GM21515 (cell line): ENCODE data around the gene SCN8A.
"Not testable (repeated sequence)": the region's sequence is repeated elsewhere in the genome, so short reads cannot be mapped to it uniquely, and the experiment has no call there.

Experiments
- ATAC-seq: cut with Tn5 transposase; IDR thresholded peaks from one replicate; pipeline ENCODE4 v1.9.1; 2021; ENCODE audit not compliant: unreplicated experiment

Gene SCN8A

GRCh38 chr12:51622564-51622963 is 31.5 kb downstream of the SCN8A start:
- no peak for ATAC-seq

- ATAC-seq: no peak
Measured at GRCh38 chr12:51625370-51625769, 34.3 kb downstream of the SCN8A start.

GRCh38 chr12:51626115-51626514 is 35.1 kb downstream of the SCN8A start:
- no peak for ATAC-seq

GRCh38 chr12:51626629-51627028 is 35.6 kb downstream of the SCN8A start:
- no peak for ATAC-seq

GRCh38 chr12:51630256-51630880 is 39.3 kb downstream of the SCN8A start:
- ATAC-seq: no peak

GRCh38 chr12:51630986-51631385 is 40.0 kb downstream of the SCN8A start:
- no peak for ATAC-seq

- ATAC-seq: no peak
Measured at GRCh38 chr12:51631591-51631990, 40.6 kb downstream of the SCN8A start.

GRCh38 chr12:51632623-51633022 is 41.6 kb downstream of the SCN8A start:
- no peak for ATAC-seq

- ATAC-seq: no peak
Measured at GRCh38 chr12:51635346-51635745, 44.3 kb downstream of the SCN8A start.

GRCh38 chr12:51636581-51636980 is 45.5 kb downstream of the SCN8A start:
- ATAC-seq: no peak

- ATAC-seq: no peak
Measured at GRCh38 chr12:51636986-51637385, 46.0 kb downstream of the SCN8A start.

- no peak for ATAC-seq
Measured at GRCh38 chr12:51639361-51639760, 48.3 kb downstream of the SCN8A start.

- ATAC-seq: no peak
Measured at GRCh38 chr12:51642286-51642685, 51.3 kb downstream of the SCN8A start.

- no peak for ATAC-seq
Measured at GRCh38 chr12:51643951-51644350, 52.9 kb downstream of the SCN8A start.

GRCh38 chr12:51644691-51645090 is 53.7 kb downstream of the SCN8A start:
- not testable (repeated sequence) for ATAC-seq

GRCh38 chr12:51645961-51646360 is 54.9 kb downstream of the SCN8A start:
- no peak for ATAC-seq

- ATAC-seq: no peak
Measured at GRCh38 chr12:51647647-51648046, 56.6 kb downstream of the SCN8A start.

- no peak for ATAC-seq
Measured at GRCh38 chr12:51653431-51653830, 62.4 kb downstream of the SCN8A start.

GRCh38 chr12:51661199-51661598 is 70.2 kb downstream of the SCN8A start:
- no peak for ATAC-seq

GRCh38 chr12:51661836-51662235 is 70.8 kb downstream of the SCN8A start:
- no peak for ATAC-seq

- ATAC-seq: no peak
Measured at GRCh38 chr12:51662728-51663154, 71.7 kb downstream of the SCN8A start.

- ATAC-seq: no peak
Measured at GRCh38 chr12:51663390-51663789, 72.4 kb downstream of the SCN8A start.

- no peak for ATAC-seq
Measured at GRCh38 chr12:51666696-51667095, 75.7 kb downstream of the SCN8A start.
